Epithelial cell of proximal tubule (primary cell): ENCODE measurements around the gene RXRA. TPM values are rescaled to one million over a fixed set of nuclear protein-coding genes. Genes with fewer than 3 reads are reported as not detected.

Experiments used
- DNase-seq: peaks from one replicate; pipeline ENCODE4 v3.0.0-alpha.2; 2011; ENCODE audit warnings: low read depth
- H3K4me3 ChIP-seq: 2 replicates; pipeline ENCODE4 v1.5.1; 2011; ENCODE audit warnings: low read depth, mild to moderate bottlenecking, low read length
- CTCF ChIP-seq: conservative IDR thresholded peaks from 2 replicates; pipeline ENCODE4 v1.5.1; 2012; ENCODE audit warnings: low read depth, mild to moderate bottlenecking, low read length
- total RNA-seq: library from RNA; depleted of rRNA; stranded (reverse); fragments of >200 nt; gene quantifications from 2 replicates; pipeline ENCODE4 v1.2.3, GENCODE V29; 2015

Gene RXRA
- total RNA-seq, 1 donor from 2014 or later: 8.4 TPM

- DNase-seq: no peak
- no peak overlapping the region for H3K4me3 ChIP-seq
- no peak for TF ChIP-seq CTCF
Observed at GRCh38 chr9:134390537-134390936, 64.3 kb downstream of the RXRA start.

- no peak for DNase-seq
- TF ChIP-seq CTCF: no peak
- no peak overlapping the region for H3K4me3 ChIP-seq
Observed at GRCh38 chr9:134390947-134391318, 64.7 kb downstream of the RXRA start.

GRCh38 chr9:134391319-134392231, 65.3 kb downstream of the RXRA start:
- DNase-seq: no peak
- H3K4me3 ChIP-seq: no peak overlapping the region
- TF ChIP-seq CTCF: no peak

GRCh38 chr9:134392900-134393299, 66.6 kb downstream of the RXRA start:
- H3K4me3 ChIP-seq: no peak overlapping the region
- DNase-seq: no peak
- TF ChIP-seq CTCF: no peak

GRCh38 chr9:134393582-134394280, 67.5 kb downstream of the RXRA start:
- TF ChIP-seq CTCF: no peak
- no peak overlapping the region for H3K4me3 ChIP-seq
- no peak for DNase-seq

- TF ChIP-seq CTCF: no peak
- H3K4me3 ChIP-seq: no peak overlapping the region
- DNase-seq: no peak
Observed at GRCh38 chr9:134395002-134395517, 68.8 kb downstream of the RXRA start.
